ENCODE data around the gene AHCYL1.

The AHCYL1 gene

DNA sequence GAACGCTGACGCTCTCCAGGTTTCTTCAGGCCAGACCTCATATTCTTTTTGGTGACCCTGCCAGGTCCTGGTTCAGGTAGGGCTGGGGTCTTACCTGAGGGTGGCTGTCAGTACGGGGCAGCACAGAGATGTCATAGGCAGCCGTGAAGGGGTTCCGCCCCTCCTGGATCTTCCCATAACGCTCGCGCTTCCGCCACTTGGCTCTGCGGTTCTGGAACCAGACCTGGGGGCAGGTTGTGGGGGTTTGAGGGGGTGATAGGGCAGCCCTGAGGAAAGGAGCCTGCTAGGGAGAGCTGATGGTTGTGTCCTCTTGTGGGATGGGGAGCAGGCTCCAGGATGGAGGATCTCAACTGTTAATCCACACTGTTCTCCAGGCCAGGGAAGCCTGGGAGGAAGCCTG, 76.8 kb downstream of the AHCYL1 start:
- Histone ChIP-seq H3K36me3 (peaks cover 28 to 53% (median 36%) of the 10 kb centered on the region in 11 experiments), H3K4me1 (peaks cover 26 to 53% (median 48%) of the 10 kb centered on the region in 10 experiments), H3K9me3 (replicated peaks in 1 of 11) (no peaks in the 10 kb centered on the region), H3K27me3 (peaks cover 14 to 23% (median 18%) of the 10 kb centered on the region in 11 experiments), H3K4me3 (no peak overlapping the region), H4K20me1 (peaks cover 16 to 85% (median 36%) of the 10 kb centered on the region in 11 experiments; a peak in 18 of 22 replicates), H3K9ac (peak overlapping the region in 3 of 11 experiments; percentile 9 to 29 (median 18); a peak in 2 of 22 replicates), H3K27ac (no peak overlapping the region), H3K4me2 (peak overlapping the region in 4 of 11 experiments; percentile 6 to 21 (median 13); a peak in 2 of 22 replicates)
- TF ChIP-seq Cebpa-rat (IDR thresholded peaks at IDR 0.05) = no peak

DNA sequence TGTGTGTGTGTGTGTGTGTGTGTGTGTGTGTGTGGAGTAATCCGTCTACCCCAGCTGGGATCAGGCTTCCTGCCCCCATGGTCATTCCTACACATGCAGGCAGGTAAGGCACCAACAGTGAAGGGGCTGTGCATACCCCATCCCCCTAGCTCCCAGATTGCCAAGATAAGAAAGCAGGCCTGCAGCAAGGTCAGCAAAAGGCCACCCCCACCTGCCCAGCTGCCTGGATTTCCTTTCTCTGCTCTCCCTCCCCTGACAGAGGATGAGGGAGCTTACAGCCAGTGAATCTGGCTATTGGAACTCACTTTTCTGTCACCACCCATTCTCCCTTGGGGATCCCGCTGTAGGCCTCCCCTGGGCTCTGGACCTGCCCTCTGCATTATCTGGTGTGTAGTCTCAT, 78.0 kb downstream of the AHCYL1 start:
- Histone ChIP-seq H3K4me3 (no peak overlapping the region), H3K9ac (no peak overlapping the region), H3K4me2 (peak overlapping the region in 3 of 11 experiments; percentile 6 to 39 (median 32); a peak in 4 of 22 replicates), H3K4me1 (peaks cover 22 to 53% (median 46%) of the 10 kb centered on the region in 10 experiments), H3K9me3 (replicated peaks in 1 of 11) (no peaks in the 10 kb centered on the region; a peak in 1 of 22 replicates), H3K36me3 (peaks cover 16 to 40% (median 24%) of the 10 kb centered on the region in 11 experiments; a peak in 21 of 22 replicates), H4K20me1 (peaks cover 16 to 86% (median 42%) of the 10 kb centered on the region in 11 experiments; a peak in 20 of 22 replicates), H3K27ac (no peak overlapping the region), H3K27me3 (peaks cover 27 to 35% (median 30%) of the 10 kb centered on the region in 11 experiments)
- TF ChIP-seq Cebpa-rat (IDR thresholded peaks at IDR 0.05) = no peak

DNA sequence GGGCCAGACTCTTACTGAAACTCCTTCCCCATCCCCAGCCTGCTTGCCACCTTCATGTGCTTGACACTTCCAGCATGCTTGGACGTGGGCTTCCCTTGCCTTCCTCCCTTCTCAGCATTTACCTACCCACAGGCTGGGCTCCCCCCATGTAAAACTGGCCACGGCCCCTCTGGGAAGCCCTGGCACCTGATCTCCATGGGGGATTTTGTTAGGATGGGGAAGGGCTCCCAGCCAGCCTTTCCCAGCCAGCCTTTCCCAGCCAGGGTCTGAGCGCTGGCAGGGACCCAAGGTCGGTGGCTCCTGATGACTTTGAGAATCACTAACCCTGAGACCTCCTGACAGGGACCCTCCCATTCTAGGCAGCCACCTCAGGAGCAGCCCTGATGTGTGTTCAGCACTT, 79.2 kb downstream of the AHCYL1 start:
- H3K27ac ChIP-seq = no peak overlapping the region
- H3K4me2 ChIP-seq = peak overlapping the region in 6 of 11 experiments; percentile 35 to 69 (median 66); a peak in 6 of 22 replicates
- peaks cover 38 to 46% (median 41%) of the 10 kb centered on the region in 11 experiments for H3K27me3 ChIP-seq
- H3K9me3 ChIP-seq (replicated peaks in 1 of 11) = peaks cover 0 to 11% (median 0%) of the 10 kb centered on the region in 11 experiments; a peak in 2 of 22 replicates
- no peak for TF ChIP-seq Cebpa-rat (IDR thresholded peaks at IDR 0.05)
- no peak overlapping the region for H3K9ac ChIP-seq
- H3K4me1 ChIP-seq = peaks cover 10 to 43% (median 35%) of the 10 kb centered on the region in 10 experiments
- H3K36me3 ChIP-seq = peaks cover 5 to 28% (median 19%) of the 10 kb centered on the region in 11 experiments; a peak in 15 of 22 replicates
- peaks cover 4 to 86% (median 42%) of the 10 kb centered on the region in 11 experiments; a peak in 20 of 22 replicates for H4K20me1 ChIP-seq
- H3K4me3 ChIP-seq = no peak overlapping the region

DNA sequence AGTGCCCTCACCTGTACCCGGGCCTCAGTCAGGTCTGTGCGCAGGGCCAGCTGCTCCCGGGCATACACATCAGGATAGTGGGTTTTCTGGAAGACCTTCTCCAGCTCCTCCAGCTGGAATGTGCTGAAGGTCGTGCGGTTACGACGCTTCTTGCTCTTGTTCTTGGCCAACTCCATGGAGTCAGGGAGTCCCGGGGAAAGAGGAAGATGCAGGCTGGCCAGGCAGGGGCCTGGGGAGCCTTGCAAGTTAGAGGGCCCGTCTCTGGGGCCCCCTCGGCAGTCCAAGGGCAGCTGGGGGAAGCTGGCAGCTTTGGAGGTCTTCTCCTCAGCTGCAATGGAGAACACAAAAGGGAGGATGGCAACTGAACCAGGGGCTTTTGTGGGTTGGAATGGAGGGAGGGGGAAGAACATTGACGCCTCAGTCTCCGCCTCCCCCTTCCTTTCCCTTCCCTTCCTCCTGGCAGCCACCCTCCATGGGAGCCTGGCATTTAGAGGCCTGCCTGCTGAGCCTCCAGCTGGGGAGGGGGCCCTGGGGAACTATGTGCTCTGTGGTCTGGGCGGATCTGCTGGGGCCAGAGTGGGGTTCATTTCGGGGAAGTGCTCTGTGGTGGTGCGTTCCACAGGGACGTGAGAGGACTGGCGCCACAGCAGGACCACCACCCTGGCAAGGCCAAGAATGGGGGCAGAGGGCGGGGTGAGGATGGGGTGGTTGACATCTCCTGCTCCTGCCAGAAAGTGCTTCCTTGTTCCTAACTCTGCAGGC, 80.2 kb downstream of the AHCYL1 start:
- TF ChIP-seq Cebpa-rat (IDR thresholded peaks at IDR 0.05) = no peak
- peak overlapping the region; percentile 6 to 69 (median 63); a peak in 21 of 22 replicates for H3K4me2 ChIP-seq
- H3K4me3 ChIP-seq = no peak overlapping the region
- peaks cover 0 to 21% (median 14%) of the 10 kb centered on the region in 11 experiments; a peak in 14 of 22 replicates for H3K36me3 ChIP-seq
- H3K4me1 ChIP-seq = peaks cover 9 to 35% (median 28%) of the 10 kb centered on the region in 10 experiments
- peaks cover 48 to 56% (median 51%) of the 10 kb centered on the region in 11 experiments for H3K27me3 ChIP-seq
- H4K20me1 ChIP-seq = peaks cover 4 to 87% (median 48%) of the 10 kb centered on the region in 11 experiments; a peak in 19 of 22 replicates
- no peak overlapping the region for H3K27ac ChIP-seq
- H3K9ac ChIP-seq = no peak overlapping the region
- H3K9me3 ChIP-seq (replicated peaks in 1 of 11) = peaks cover 0 to 12% (median 0%) of the 10 kb centered on the region in 11 experiments; a peak in 4 of 22 replicates

DNA sequence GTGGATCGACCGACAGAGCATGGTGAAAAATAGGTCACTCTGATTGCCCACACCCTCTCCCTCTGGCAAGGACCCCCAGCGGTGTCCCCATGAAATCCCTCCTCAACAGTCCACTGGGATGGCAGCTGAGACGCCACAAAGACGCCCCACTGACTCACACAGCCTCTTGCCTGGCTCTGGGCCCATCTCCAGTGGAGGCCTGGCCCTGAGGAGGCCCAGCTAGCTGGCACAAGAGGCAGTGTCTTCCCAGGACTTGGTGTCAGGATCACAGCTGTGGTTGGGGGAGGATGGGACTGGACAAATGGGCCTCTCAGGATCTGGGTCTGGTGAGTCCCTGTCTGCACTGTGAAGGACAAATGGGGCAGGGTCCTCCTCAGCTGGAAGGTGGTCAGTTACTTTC, 81.3 kb downstream of the AHCYL1 start:
- Histone ChIP-seq H3K4me3 (no peak overlapping the region), H3K4me1 (peaks cover 9 to 38% (median 31%) of the 10 kb centered on the region in 10 experiments), H3K27me3 (peaks cover 59 to 67% (median 62%) of the 10 kb centered on the region in 11 experiments), H3K4me2 (no peak overlapping the region), H3K36me3 (peaks cover 0 to 11% (median 4%) of the 10 kb centered on the region in 11 experiments; a peak in 11 of 22 replicates), H4K20me1 (peaks cover 0 to 92% (median 55%) of the 10 kb centered on the region in 11 experiments; a peak in 19 of 22 replicates), H3K9ac (no peak overlapping the region), H3K27ac (no peak overlapping the region), H3K9me3 (replicated peaks in 1 of 11) (peaks cover 0 to 12% (median 0%) of the 10 kb centered on the region in 11 experiments; a peak in 4 of 22 replicates)
- TF ChIP-seq Cebpa-rat (IDR thresholded peaks at IDR 0.05) = no peak

DNA sequence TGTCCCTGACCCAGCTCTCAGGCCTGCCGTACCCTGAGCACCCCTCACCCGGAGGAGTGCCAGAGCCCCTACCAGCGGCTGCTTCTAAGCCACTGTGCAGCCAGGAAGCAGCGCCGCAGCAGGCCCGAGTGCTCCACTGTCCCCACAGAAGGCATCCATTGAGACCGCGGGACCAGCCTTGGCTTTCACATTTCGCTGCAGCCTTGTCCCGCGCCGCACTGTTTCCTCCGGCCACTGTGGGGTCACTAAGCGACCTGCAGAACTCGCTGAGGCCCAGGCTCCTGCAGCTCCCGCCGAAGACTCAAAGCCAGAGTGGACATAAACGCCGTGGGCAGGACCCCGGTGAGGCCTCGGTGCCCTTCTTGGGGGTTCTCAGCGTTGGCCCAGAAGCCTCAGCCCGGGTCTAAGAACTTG, 82.9 kb downstream of the AHCYL1 start:
- no peak overlapping the region for H3K27ac ChIP-seq
- no peak for TF ChIP-seq Cebpa-rat (IDR thresholded peaks at IDR 0.05)
- no peak overlapping the region for H3K9ac ChIP-seq
- peaks cover 0 to 12% (median 0%) of the 10 kb centered on the region in 11 experiments; a peak in 4 of 22 replicates for H3K9me3 ChIP-seq (replicated peaks in 1 of 11)
- H3K4me2 ChIP-seq = no peak overlapping the region
- peaks cover 9 to 26% (median 20%) of the 10 kb centered on the region in 10 experiments for H3K4me1 ChIP-seq
- no peak overlapping the region for H3K4me3 ChIP-seq
- peaks cover 0 to 87% (median 63%) of the 10 kb centered on the region in 11 experiments; a peak in 18 of 22 replicates for H4K20me1 ChIP-seq
- H3K36me3 ChIP-seq = no peaks in the 10 kb centered on the region; a peak in 1 of 22 replicates
- peaks cover 75 to 84% (median 78%) of the 10 kb centered on the region in 11 experiments for H3K27me3 ChIP-seq

DNA sequence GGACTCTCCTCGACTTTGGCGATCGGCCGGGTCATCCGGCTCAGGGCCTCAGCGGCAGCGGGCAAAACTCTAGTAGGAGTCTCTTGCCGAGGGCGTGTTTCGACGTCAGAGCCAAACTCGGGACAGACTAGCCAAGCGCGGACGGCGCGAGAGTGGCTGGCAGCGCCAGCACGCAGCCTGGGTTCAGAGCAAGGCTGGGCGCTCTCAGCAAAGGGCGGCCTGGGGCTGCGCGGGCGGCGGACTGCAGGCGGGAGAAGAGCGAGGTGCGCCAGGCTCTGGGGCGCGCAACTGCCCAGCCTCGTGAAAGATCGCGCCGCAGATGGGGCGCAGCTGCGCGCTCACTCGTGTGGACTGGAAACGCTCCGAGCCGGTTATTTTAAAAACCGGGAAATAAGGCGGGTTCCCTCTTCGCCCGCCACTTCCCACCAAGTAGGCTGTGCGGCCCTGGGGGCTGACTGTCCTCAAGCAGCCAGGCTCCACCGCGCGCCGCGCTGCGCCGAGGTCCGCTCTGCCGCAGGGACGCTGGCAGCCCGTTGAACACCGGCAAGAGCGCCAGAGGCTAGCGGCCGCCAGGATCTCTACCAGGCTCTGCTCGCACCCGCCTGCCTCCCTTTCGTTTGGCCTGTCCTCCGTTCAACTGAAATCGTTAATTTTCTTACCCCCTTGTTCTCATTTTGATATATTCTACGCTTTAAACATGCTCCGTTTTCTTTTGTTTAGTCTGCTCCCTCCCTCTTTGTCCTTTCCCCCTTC, 83.5 kb downstream of the AHCYL1 start:
- no peaks in the 10 kb centered on the region; a peak in 1 of 22 replicates for H3K36me3 ChIP-seq
- H3K4me3 ChIP-seq = no peak overlapping the region
- H3K4me2 ChIP-seq = no peak overlapping the region; a peak in 1 of 22 replicates
- H4K20me1 ChIP-seq = peaks cover 0 to 81% (median 63%) of the 10 kb centered on the region in 11 experiments; a peak in 18 of 22 replicates
- peaks cover 9 to 21% (median 16%) of the 10 kb centered on the region in 10 experiments for H3K4me1 ChIP-seq
- peaks cover 81 to 89% (median 84%) of the 10 kb centered on the region in 11 experiments for H3K27me3 ChIP-seq
- no peak for TF ChIP-seq Cebpa-rat (IDR thresholded peaks at IDR 0.05)
- peaks cover 0 to 12% (median 0%) of the 10 kb centered on the region in 11 experiments; a peak in 4 of 22 replicates for H3K9me3 ChIP-seq (replicated peaks in 1 of 11)
- H3K9ac ChIP-seq = no peak overlapping the region
- H3K27ac ChIP-seq = no peak overlapping the region

All from BLaER1 treated with 17β-estradiol and CSF1 and Interleukin-3, amounts not matched to agents 10 nM and 100 nM (cell line).